HG03571 (cell line): ENCODE measurements around the gene PDCD11.
"Not testable (repeated sequence)": the region's sequence is repeated elsewhere in the genome, so short reads cannot be mapped to it uniquely, and the experiment has no call there.

Source experiments
- ATAC-seq: cut with Tn5 transposase; IDR thresholded peaks from one replicate; pipeline ENCODE4 v1.9.1; 2021; ENCODE audit not compliant: unreplicated experiment

The PDCD11 gene

GRCh38 chr10:103417148-103417469 lies 20.7 kb downstream of the PDCD11 start:
- not testable (repeated sequence) for ATAC-seq

- no peak for ATAC-seq
Observed at GRCh38 chr10:103417601-103418000, 21.2 kb downstream of the PDCD11 start.

- no peak for ATAC-seq
Observed at GRCh38 chr10:103419101-103419500, 22.7 kb downstream of the PDCD11 start.

- no peak for ATAC-seq
Observed at GRCh38 chr10:103423748-103424147, 27.3 kb downstream of the PDCD11 start.

GRCh38 chr10:103427866-103428265 lies 31.4 kb downstream of the PDCD11 start:
- no peak for ATAC-seq

GRCh38 chr10:103428989-103429643 lies 32.7 kb downstream of the PDCD11 start:
- no peak for ATAC-seq

GRCh38 chr10:103429647-103430046 lies 33.2 kb downstream of the PDCD11 start:
- no peak for ATAC-seq

GRCh38 chr10:103431902-103432301 lies 35.5 kb downstream of the PDCD11 start:
- ATAC-seq, result no peak

GRCh38 chr10:103433858-103434257 lies 37.4 kb downstream of the PDCD11 start:
- no peak for ATAC-seq

GRCh38 chr10:103439776-103440175 lies 43.4 kb downstream of the PDCD11 start:
- ATAC-seq, result no peak

GRCh38 chr10:103440416-103440815 lies 44.0 kb downstream of the PDCD11 start:
- no peak for ATAC-seq

GRCh38 chr10:103441206-103441605 lies 44.8 kb downstream of the PDCD11 start:
- ATAC-seq, result no peak

- ATAC-seq, result no peak
Observed at GRCh38 chr10:103441611-103442010, 45.2 kb downstream of the PDCD11 start.

GRCh38 chr10:103442031-103442461 lies 45.6 kb downstream of the PDCD11 start:
- ATAC-seq, result no peak

- ATAC-seq, result no peak
Observed at GRCh38 chr10:103443475-103444185, 47.2 kb downstream of the PDCD11 start.

GRCh38 chr10:103444478-103444877 lies 48.1 kb downstream of the PDCD11 start:
- no peak for ATAC-seq

- ATAC-seq, result no peak
Observed at GRCh38 chr10:103445366-103445765, 48.9 kb downstream of the PDCD11 start.

GRCh38 chr10:103445767-103446567 lies 49.5 kb downstream of the PDCD11 start:
- no peak for ATAC-seq

GRCh38 chr10:103447187-103447586 lies 50.8 kb downstream of the PDCD11 start:
- no peak for ATAC-seq

GRCh38 chr10:103448746-103449145 lies 52.3 kb downstream of the PDCD11 start:
- no peak for ATAC-seq

GRCh38 chr10:103449208-103450144 lies 53.0 kb downstream of the PDCD11 start:
- ATAC-seq, result no peak
